GM19193 (cell line): ENCODE measurements around the gene TCFL5.

Source experiments
- POLR2A ChIP-seq: IDR thresholded peaks from 4 replicates; pipeline ENCODE4 v1.6.1; 2011; ENCODE audit not compliant: insufficient read depth, insufficient read length; ENCODE audit errors: extremely low read depth

Gene TCFL5

GRCh38 chr20:62829231-62830230 lies 32.1 kb downstream of the TCFL5 start:
- no peak for TF ChIP-seq POLR2A

GRCh38 chr20:62828511-62829230 lies 33.0 kb downstream of the TCFL5 start:
- no peak for TF ChIP-seq POLR2A

GRCh38 chr20:62828051-62828450 lies 33.6 kb downstream of the TCFL5 start:
- no peak for TF ChIP-seq POLR2A

GRCh38 chr20:62827311-62828038 lies 34.1 kb downstream of the TCFL5 start:
- TF ChIP-seq POLR2A: no peak

DNA sequence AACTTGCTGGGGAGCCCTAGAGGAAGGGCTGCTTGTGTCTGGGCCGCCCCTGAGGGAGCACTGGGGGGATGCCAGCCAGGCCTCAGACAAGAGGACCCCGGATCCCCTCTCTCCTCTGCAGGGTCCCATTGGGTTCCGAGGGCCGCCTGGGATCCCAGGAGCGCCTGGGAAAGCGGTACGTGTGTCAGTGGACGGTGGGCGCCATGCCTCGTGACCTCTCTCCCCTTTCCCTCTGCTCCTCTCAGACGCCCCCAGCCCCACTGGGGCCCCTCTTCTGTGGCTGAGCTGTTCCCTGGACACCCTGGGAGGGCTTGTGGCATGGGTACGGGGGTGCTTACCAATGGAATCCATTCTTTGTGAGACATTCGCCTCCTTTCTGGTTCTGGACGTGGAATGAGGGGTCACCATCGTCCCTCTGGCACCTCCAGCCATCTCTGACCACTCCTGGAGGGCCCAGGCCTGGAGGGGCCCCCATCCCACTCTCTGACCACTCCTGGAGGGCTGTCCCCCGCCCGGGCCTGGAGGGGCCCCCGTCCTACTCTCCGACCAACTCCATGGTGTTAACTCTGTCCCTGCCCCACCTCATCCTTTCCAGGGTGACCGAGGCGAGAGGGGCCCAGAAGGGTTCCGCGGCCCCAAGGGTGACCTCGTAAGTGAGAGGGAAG lies 34.8 kb downstream of the TCFL5 start:
- no peak for TF ChIP-seq POLR2A

DNA sequence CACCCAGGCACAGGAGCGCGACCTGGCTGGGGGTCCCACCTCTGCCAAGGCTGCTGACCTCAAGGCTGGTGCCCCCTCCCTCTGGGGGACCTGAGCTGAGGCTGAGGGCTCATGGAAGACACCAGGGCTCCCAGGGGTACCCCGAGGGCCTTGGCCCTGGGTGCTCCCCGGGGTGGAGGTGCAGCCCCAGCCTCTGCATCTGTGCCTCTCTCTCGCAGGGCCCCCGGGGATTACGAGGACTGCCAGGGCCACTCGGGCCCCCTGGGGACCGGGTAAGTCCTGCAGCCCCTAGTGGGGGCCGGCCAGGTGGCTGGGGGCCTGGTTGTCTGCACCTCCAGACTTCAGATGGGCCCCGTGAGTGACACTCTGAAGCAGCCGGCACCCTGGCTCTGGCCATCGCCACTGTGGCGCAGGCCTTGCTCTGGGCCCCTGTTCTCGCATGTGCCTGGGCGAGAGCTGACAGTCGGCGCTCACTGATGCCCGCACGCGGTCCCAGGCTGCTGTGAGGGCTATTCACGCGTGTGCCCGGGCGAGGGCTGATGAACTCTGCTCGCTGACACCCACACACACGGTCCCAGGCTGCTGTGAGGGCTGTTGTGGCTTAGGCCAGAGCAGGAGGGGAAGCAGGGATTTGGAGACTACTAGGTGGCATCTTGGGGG lies 35.5 kb downstream of the TCFL5 start:
- TF ChIP-seq POLR2A: no peak

- no peak for TF ChIP-seq POLR2A
Observed at GRCh38 chr20:62825333-62825985, 36.2 kb downstream of the TCFL5 start.

DNA sequence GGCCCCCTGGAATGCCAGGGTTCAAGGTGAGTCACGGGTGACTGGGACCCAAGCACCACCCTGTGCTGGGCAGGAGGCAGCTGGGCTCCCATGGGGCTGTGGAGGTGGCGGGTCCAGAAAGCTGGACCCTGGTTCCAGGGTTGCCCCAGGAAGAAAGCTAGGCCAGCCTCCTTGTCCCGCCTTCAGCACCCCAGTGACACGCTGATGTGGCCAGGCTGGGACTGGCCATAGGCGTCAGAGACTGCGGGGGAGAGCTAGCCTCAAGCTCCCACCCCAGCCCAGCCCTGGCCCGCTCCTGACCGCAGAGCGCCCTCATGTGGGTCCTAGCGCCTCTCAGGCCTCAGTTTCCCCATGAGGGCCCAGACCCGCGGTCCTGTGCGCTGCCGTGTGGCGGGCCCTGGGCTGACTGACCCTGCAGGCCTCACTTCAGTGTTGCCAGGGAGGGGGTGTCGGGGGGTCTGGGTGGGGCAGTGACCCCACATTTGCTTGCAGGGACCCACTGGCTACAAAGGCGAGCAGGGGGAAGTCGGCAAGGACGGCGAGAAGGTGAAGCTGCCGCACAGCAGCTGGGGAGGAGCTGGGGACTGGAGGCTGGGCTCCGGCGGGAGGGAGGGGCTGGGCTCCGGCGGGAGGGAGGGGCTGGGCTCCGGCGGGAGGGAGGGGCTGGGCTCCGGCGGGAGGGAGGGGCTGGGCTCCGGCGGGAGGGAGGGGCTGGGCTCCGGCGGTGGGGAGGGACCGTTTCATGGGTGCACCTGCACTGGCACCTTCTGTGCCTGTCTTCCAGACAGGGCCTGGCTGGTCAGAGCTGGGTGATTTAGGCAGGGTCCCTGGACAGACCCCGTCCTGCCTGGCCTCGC lies 36.9 kb downstream of the TCFL5 start:
- no peak for TF ChIP-seq POLR2A

DNA sequence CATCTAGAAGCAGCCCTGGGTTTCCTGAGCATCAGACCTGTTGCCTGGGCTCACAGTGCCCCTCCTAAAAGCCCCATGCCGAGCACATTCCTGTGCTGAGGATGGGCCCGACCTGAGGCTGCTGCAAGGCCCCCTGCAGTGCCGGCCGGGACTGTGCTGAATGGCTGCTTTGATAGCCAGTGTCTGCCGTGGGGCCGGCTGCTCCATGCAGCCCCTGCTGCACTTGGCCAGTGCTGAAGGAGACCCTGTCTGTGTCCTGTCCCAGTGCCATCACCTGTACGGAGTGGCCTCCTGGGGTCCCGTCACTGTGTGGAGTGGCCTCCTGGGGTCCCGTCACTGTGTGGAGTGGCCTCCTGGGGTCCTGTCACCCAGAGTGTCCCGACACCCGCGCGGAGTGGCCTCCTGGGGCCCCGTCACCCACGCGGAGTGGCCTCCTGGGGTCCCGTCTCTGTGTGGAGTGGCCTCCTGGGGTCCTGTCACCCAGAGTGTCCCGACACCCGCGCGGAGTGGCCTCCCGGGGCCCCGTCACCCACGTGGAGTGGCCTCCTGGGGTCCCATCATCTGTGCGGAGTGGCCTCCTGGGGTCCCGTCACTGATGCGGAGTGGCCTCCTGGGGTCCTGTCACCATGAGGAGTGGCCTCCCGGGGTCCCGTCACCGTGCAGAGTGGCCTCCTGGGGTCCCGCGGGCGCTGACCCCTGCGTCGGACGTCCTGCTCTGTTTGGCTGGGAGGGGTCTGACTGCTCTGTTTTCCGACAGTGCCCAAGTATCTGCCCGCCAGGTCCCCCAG lies 37.7 kb downstream of the TCFL5 start:
- TF ChIP-seq POLR2A: no peak

DNA sequence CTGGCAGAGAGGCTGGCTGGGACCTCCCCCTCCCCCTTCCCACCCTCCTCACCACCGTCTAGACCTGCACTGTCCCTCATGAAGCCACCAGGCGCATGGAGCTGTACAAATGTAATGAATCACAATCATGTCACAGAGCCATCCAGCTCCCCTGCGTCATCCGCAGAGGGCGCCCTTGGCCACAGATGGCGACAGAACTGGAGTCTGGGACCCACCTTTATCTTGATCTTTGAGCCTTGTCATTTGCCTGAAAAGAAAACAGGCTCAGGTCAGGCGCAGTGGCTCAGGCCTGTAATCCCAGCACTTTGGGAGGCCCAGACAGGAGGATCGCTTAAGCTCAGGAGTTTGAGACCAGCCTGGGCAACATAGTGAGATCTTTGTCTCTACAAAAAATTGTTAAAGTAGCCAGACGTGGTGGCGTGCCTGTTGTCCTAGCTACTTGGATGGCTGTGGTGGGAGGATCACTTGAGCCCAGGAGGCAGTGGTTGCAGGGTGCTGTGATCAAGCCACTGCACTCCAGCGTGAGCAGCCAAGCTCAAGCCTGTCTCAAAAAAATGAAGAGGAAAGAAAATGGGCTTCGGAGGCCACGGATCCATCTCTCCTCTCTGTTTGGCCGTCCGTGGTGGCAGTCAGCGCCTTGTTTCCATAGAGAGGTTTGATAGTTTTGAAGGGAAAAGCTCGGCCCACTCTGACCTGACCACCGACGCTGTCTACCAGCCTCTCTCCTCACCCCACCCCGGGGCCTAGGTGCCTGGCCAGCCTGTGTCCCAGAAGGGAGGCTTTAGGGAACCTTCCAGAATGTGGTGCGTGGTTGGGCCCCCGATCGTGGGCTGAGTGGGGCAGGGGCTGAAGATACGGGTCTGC lies 38.6 kb downstream of the TCFL5 start:
- no peak for TF ChIP-seq POLR2A

DNA sequence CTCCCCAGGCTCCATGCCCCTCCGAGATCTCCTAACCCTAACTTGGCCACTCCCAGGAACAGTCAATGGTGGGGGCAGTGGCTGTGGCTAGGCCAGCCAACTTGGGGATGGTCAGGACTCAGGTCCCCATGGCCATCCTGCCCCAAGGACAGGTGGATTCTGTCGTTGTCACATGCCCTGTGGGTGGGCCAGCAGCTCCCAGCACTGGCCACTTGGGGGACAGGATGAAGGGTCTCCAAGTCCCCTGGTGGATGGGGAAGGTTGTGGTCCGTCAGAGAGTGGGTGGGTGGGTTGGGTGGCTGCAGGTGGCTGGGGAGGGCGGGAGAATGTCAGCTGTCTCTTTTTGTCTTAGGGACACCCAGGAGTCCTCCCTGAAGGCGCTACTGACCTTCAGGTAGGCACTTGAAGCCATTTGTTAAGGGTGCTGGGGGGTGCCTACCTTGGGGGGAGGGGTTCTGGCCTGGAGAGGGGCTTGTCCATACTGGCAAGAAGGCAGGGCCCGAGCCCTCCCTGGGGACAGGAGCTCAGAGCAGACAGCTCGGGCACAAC lies 39.3 kb downstream of the TCFL5 start:
- no peak for TF ChIP-seq POLR2A
